H9 (cell line): ENCODE results near the gene TMOD4. TPM values are rescaled to one million over a fixed set of nuclear protein-coding genes. Genes with fewer than 3 reads are reported as not detected.

ENCODE experiments used
- DNase-seq: peaks from one replicate; pipeline ENCODE4 v3.0.0-alpha.2; 2017
- H2AFZ ChIP-seq: one replicate; pipeline ENCODE4 v1.6.1; 2013; ENCODE audit warnings: mild to moderate bottlenecking, low read length, control low read depth, moderate library complexity
- H2AK5ac ChIP-seq: 2 replicates; pipeline ENCODE4 v1.6.1; 2013; ENCODE audit warnings: low read length, control low read depth, mixed read lengths; ENCODE audit not compliant: insufficient read length
- H2BK120ac ChIP-seq: one replicate; pipeline ENCODE4 v1.6.1; 2013; ENCODE audit warnings: low read depth, mild to moderate bottlenecking, low read length, control low read depth, inconsistent platforms; ENCODE audit not compliant: poor library complexity, severe bottlenecking
- H2BK12ac ChIP-seq: 2 replicates; pipeline ENCODE4 v1.6.1; 2013; ENCODE audit warnings: low read length, control low read depth, mixed read lengths, low read depth; ENCODE audit not compliant: insufficient read length
- H2BK15ac ChIP-seq: 2 replicates; pipeline ENCODE4 v1.6.1; 2013; ENCODE audit warnings: low read depth, low read length, control low read depth
- H2BK20ac ChIP-seq: one replicate; pipeline ENCODE4 v1.6.1; 2013; ENCODE audit warnings: low read depth, mild to moderate bottlenecking, low read length, control low read depth, inconsistent platforms; ENCODE audit not compliant: poor library complexity, severe bottlenecking
- H2BK5ac ChIP-seq: 2 replicates; pipeline ENCODE4 v1.6.1; 2013; ENCODE audit warnings: low read length, control low read depth, mixed read lengths; ENCODE audit not compliant: insufficient read length
- H3K14ac ChIP-seq: 2 replicates; pipeline ENCODE4 v1.6.1; 2013; ENCODE audit warnings: low read length, control low read depth; ENCODE audit not compliant: insufficient read depth
- H3K18ac ChIP-seq: 2 replicates; pipeline ENCODE4 v1.6.1; 2013; ENCODE audit warnings: low read depth, mild to moderate bottlenecking, mixed read lengths, low read length, control low read depth; ENCODE audit not compliant: insufficient read length
- H3K23ac ChIP-seq: 2 replicates; pipeline ENCODE4 v1.6.1; 2013; ENCODE audit warnings: low read length, control low read depth, mixed read lengths, low read depth; ENCODE audit not compliant: insufficient read length
- H3K23me2 ChIP-seq: 2 replicates; pipeline ENCODE4 v1.6.1; 2013; ENCODE audit warnings: low read depth, mild to moderate bottlenecking, mixed read lengths, low read length, control low read depth; ENCODE audit not compliant: insufficient read length, poor library complexity, severe bottlenecking
- H3K27ac ChIP-seq: 2 replicates; pipeline ENCODE4 v1.5.1; 2013; ENCODE audit warnings: low read length, control low read depth, mixed read lengths, low read depth; ENCODE audit not compliant: insufficient read length
- H3K27me3 ChIP-seq: 2 replicates; pipeline ENCODE4 v1.6.1; 2013; ENCODE audit warnings: low read length, control low read depth, inconsistent platforms; ENCODE audit not compliant: insufficient read depth
- H3K4ac ChIP-seq: 2 replicates; pipeline ENCODE4 v1.6.1; 2013; ENCODE audit warnings: low read depth, mild to moderate bottlenecking, control low read depth, inconsistent platforms, low read length, moderate library complexity
- H3K4me1 ChIP-seq: 2 replicates; pipeline ENCODE4 v1.6.1; 2013; ENCODE audit warnings: low read length, control low read depth, inconsistent platforms; ENCODE audit not compliant: insufficient read depth
- H3K4me2 ChIP-seq: 2 replicates; pipeline ENCODE4 v1.6.1; 2013; ENCODE audit warnings: low read length, control low read depth, mixed read lengths; ENCODE audit not compliant: insufficient read length, insufficient read depth
- H3K56ac ChIP-seq: 2 replicates; pipeline ENCODE4 v1.6.1; 2013; ENCODE audit warnings: low read depth, mild to moderate bottlenecking, mixed read lengths, low read length, control low read depth; ENCODE audit not compliant: insufficient read length
- H3K79me1 ChIP-seq: 2 replicates; pipeline ENCODE4 v1.6.1; 2013; ENCODE audit warnings: low read depth, mild to moderate bottlenecking, moderate library complexity, low read length, control low read depth, inconsistent platforms; ENCODE audit not compliant: insufficient read depth, poor library complexity, severe bottlenecking
- H3K79me2 ChIP-seq: 2 replicates; pipeline ENCODE4 v1.6.1; 2013; ENCODE audit warnings: low read length, control low read depth, inconsistent platforms; ENCODE audit not compliant: insufficient read depth
- H3K9ac ChIP-seq: 2 replicates; pipeline ENCODE4 v1.6.1; 2013; ENCODE audit warnings: low read length, control low read depth, mixed read lengths; ENCODE audit not compliant: insufficient read length; ENCODE audit errors: extremely low read depth
- H3K9me3 ChIP-seq: one replicate; pipeline ENCODE4 v1.6.1; 2013; ENCODE audit warnings: low read depth, low read length, inconsistent platforms; ENCODE audit not compliant: control insufficient read depth
- H3T11ph ChIP-seq: one replicate; pipeline ENCODE4 v1.6.1; 2013; ENCODE audit warnings: mild to moderate bottlenecking, low read length, control low read depth, inconsistent platforms
- H4K20me1 ChIP-seq: one replicate; pipeline ENCODE4 v1.6.1; 2013; ENCODE audit not compliant: control insufficient read depth, insufficient read length, insufficient read depth
- H4K5ac ChIP-seq: 2 replicates; pipeline ENCODE4 v1.6.1; 2013; ENCODE audit warnings: low read depth, mild to moderate bottlenecking, mixed read lengths, low read length, control low read depth; ENCODE audit not compliant: insufficient read length
- H4K8ac ChIP-seq: replicated peaks from 2 replicates; pipeline ENCODE4 v1.6.1; 2013; ENCODE audit warnings: low read length, control low read depth, mixed read lengths, low read depth; ENCODE audit not compliant: insufficient read length
- H4K91ac ChIP-seq: 2 replicates; pipeline ENCODE4 v1.6.1; 2013; ENCODE audit warnings: low read depth, mild to moderate bottlenecking, moderate library complexity, mixed read lengths, low read length, control low read depth; ENCODE audit not compliant: insufficient read length
- H3K27ac Mint-ChIP-seq, 3 experiments: 2 replicates in 2 of 3; 3 replicates in 1 of 3; pipeline ENCODE4 v1.8.0; 2020 to 2021; ENCODE audit warnings: mixed read lengths in 3 of 3, mild to moderate bottlenecking in 1 of 3, moderate library complexity in 1 of 3
- H3K27me3 Mint-ChIP-seq: 2 replicates; pipeline ENCODE4 v1.8.0; 2021; ENCODE audit warnings: low read depth, mild to moderate bottlenecking, moderate library complexity, mixed read lengths
- H3K36me3 Mint-ChIP-seq, 3 experiments: 2 replicates in 2 of 3; 3 replicates in 1 of 3; pipeline ENCODE4 v1.8.0; 2020 to 2021; ENCODE audit warnings: low read depth in 3 of 3, mixed read lengths in 3 of 3; ENCODE audit not compliant: insufficient read depth in 1 of 3
- H3K4me1 Mint-ChIP-seq, 2 experiments: 2 replicates each; pipeline ENCODE4 v1.8.0; 2020; ENCODE audit warnings: mixed read lengths in 2 of 2
- H3K4me3 Mint-ChIP-seq, 2 experiments: 2 replicates in 1 of 2; 3 replicates in 1 of 2; pipeline ENCODE4 v1.8.0; 2020 to 2021; ENCODE audit warnings: mild to moderate bottlenecking in 2 of 2, mixed read lengths in 2 of 2, moderate library complexity in 1 of 2
- H3K9me3 Mint-ChIP-seq, 2 experiments: 2 replicates in 1 of 2; 3 replicates in 1 of 2; pipeline ENCODE4 v1.8.0; 2020; ENCODE audit warnings: mild to moderate bottlenecking in 2 of 2, mixed read lengths in 2 of 2, moderate library complexity in 1 of 2
- total RNA-seq: library from RNA; stranded (reverse); gene quantifications from 2 replicates; pipeline ENCODE4 v1.2.1, GENCODE V29; 2021
- TF ChIP-seq, protein P1 (sequence below): fragments of 200-600 bp; sonication (generic); conservative IDR thresholded peaks from 3 replicates; pipeline ENCODE4 v1.8.0; 2021; ENCODE audit warnings: antibody characterized with exemption, mild to moderate bottlenecking

TMOD4 gene
- total RNA-seq, 1 experiment from 2014 or later: 0.42 TPM

- Histone ChIP-seq H3K23ac (no peak overlapping the region), H3K27me3 (no peaks in the 10 kb centered on the region), H2AFZ (no peak overlapping the region), H3K4ac (no peak overlapping the region), H2AK5ac (no peak overlapping the region), H3K79me2 (no peaks in the 10 kb centered on the region), H3K27ac (no peak overlapping the region), H3K79me1 (no peaks in the 10 kb centered on the region), H4K20me1 (no peaks in the 10 kb centered on the region), H3K4me1 (no peaks in the 10 kb centered on the region), H3K18ac (no peak overlapping the region), H3T11ph (no peak overlapping the region), H3K4me2 (no peak overlapping the region), H3K9ac (no peak overlapping the region), H3K23me2 (no peaks in the 10 kb centered on the region), H4K5ac (no peak overlapping the region), H2BK5ac (no peak overlapping the region), H2BK15ac (no peak overlapping the region), H3K9me3 (no peaks in the 10 kb centered on the region), H2BK12ac (no peak overlapping the region), H2BK20ac (no peak overlapping the region), H4K8ac (no peak overlapping the region), H3K56ac (no peak overlapping the region), H2BK120ac (no peak overlapping the region), H3K14ac (no peak overlapping the region), H4K91ac (no peak overlapping the region)
- Mint-ChIP-seq H3K27me3 (no peaks in the 10 kb centered on the region), H3K9me3 (no peaks in the 10 kb centered on the region; a peak in 1 of 5 replicates), H3K4me3 (no peak overlapping the region), H3K27ac (peak overlapping the region in 2 of 3 experiments; percentile 53 to 59; a peak in 2 of 7 replicates), H3K36me3 (peaks cover 5 to 29% (median 25%) of the 10 kb centered on the region in 3 experiments; a peak in 6 of 7 replicates), H3K4me1 (peaks cover 12 to 14% of the 10 kb centered on the region in 2 experiments)
- no peak for DNase-seq
- TF ChIP-seq, protein P1, sequence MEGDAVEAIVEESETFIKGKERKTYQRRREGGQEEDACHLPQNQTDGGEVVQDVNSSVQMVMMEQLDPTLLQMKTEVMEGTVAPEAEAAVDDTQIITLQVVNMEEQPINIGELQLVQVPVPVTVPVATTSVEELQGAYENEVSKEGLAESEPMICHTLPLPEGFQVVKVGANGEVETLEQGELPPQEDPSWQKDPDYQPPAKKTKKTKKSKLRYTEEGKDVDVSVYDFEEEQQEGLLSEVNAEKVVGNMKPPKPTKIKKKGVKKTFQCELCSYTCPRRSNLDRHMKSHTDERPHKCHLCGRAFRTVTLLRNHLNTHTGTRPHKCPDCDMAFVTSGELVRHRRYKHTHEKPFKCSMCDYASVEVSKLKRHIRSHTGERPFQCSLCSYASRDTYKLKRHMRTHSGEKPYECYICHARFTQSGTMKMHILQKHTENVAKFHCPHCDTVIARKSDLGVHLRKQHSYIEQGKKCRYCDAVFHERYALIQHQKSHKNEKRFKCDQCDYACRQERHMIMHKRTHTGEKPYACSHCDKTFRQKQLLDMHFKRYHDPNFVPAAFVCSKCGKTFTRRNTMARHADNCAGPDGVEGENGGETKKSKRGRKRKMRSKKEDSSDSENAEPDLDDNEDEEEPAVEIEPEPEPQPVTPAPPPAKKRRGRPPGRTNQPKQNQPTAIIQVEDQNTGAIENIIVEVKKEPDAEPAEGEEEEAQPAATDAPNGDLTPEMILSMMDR: no peak
These were observed 16.4 kb downstream of the TMOD4 start for GRCh38 chr1:151159373-151159772.
